GM21529 (cell line): Measurements from ENCODE around the gene MTARC2.
A peak's percentile ranks its signal among the peaks of the same experiment; 100 is the strongest.
"Not testable (repeated sequence)": the region's sequence is repeated elsewhere in the genome, so short reads cannot be mapped to it uniquely, and the experiment has no call there.

Experiments
- ATAC-seq: cut with Tn5 transposase; IDR thresholded peaks from one replicate; pipeline ENCODE4 v1.9.1; 2021; ENCODE audit not compliant: unreplicated experiment

Gene MTARC2

GRCh38 chr1:220748089-220748934, at the start of gene MTARC2:
MTARC2 (plus strand) TSS chr1:220748322; CDS start chr1:220748532, 210 bp downstream.
- peak; percentile 94 for ATAC-seq

DNA sequence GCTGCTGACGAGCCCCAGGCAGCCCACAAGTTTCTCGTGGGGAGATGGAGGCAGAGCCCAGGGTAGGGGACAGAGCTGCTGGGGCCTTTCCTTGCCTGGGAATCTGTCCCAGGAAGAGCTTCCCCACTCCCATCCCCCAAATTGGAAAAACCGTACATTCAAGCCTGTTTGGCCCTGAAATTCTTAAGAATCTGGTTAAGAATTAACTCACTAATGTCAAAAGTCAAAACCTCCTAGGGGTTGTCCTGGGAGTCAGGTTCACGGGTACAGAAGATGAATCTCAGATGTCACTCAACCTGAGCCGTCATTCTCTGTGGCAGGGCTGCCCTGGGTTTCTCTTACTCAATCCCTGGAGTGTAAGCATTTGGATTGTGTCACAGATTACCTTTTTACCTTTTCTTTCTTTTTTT, 49.5 kb upstream of the MTARC2 start:
- no peak for ATAC-seq

- ATAC-seq, result no peak
Observed at GRCh38 chr1:220699044-220699443, 49.1 kb upstream of the MTARC2 start.

- ATAC-seq, result no peak
Observed at GRCh38 chr1:220700556-220701179, 47.5 kb upstream of the MTARC2 start.

DNA sequence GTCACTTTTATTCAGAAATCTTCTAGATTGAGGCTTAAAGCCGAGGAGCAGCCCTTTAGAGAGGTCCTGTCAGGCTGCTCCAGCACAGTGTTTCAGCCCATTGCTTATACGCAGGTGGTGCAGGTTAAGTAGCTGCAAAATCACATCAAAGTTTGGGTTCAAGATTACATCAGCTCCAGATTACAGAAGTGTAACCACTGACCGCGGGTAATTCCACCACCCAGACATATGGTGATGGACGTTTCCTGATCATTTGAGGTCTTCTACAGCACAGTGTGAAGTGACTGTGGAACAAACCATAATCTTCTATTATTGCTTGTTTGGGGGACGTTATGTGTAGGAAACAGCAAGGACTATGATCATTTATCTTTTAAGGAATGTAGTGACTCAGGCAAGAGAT, 46.1 kb upstream of the MTARC2 start:
- ATAC-seq, result peak; percentile 63

DNA sequence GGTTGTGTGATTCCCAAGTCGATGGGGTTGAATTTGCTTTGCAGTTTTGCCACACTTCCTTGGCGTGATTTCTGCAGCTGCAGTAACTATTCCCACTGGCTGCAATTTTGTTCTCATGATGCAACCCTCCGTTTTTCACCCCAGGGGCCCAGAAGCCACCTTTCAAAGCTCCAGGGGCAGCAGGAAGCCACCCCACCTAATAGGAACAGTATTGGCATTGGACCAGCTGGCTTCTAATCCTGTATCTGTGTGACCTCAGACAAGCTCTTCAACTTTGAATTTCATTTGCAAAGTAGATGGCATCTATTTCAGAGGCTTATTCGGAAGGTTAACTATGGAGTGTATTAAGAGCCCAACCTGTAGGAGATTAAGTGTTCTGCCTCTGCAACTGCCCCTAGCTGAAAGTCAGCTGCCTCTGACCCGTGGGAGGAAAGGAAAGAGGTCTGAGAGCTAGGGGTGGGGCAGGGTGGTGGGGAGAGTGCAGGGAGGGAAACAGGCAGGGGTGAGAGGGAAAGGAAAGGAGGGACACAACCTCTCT, 45.3 kb upstream of the MTARC2 start:
- ATAC-seq, result no peak

- ATAC-seq, result no peak
Observed at GRCh38 chr1:220703305-220703704, 44.8 kb upstream of the MTARC2 start.

- no peak for ATAC-seq
Observed at GRCh38 chr1:220705782-220706181, 42.3 kb upstream of the MTARC2 start.

DNA sequence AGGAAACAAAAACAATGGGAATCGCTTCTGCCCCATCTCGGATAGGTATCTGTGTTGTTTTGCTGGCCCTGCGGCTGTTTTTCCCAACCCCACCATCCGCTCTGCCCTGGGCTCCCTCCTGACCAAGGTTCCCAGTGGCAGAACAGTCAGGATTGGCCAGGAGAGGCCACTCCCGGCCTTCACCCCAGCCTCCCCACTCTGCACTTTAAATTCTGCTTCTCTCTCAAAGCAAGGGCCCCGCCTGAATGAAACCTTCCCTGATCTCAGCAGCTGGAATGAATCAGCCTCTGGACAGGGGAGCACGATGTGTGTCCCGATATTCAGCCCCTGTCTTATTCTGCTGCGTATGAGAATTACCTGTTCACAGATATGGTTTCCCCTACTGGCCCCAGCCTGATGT, 41.6 kb upstream of the MTARC2 start:
- ATAC-seq, result no peak

DNA sequence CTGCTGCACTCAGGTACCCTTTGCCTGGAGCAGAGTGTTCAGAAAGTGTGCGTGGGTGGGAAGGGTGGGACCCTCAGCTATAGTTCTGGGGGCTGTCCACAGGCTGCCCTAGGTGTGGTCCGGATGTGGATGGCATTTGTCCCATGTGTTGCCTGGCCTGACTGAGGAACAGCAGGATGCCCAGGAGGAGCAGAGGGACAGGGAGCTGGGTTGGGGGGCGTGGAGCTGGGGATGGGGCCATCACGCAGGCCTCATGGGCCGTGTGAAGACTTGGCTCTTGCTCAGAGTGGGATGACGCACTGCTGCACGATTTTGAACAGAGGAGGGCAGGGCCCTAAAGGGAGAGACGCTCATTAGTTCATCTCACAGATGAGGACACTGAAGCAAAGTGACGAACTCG, 41.0 kb upstream of the MTARC2 start:
- no peak for ATAC-seq

GRCh38 chr1:220708244-220708643, 39.9 kb upstream of the MTARC2 start:
- ATAC-seq, result no peak

GRCh38 chr1:220708936-220709801, 39.0 kb upstream of the MTARC2 start:
- ATAC-seq, result no peak

DNA sequence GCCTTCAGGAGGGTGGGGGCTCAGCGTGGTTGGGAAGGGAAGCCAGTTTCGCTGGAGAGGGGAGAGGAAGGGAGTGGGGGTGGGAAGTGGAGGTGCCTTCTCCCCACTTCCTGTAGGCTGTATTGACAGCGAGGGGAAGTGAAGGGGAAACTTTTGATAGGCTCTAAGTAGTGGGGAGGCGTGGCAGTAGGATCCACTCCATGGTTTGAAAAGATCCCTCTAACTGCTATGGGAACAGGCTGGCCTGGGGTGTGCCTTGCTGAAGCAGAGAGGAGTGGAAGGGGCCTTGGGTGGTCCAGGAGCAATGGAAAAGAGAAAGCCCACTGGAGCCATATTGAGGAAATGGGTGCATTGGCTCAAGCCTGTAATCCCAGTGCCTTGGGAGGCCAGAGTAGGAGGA, 37.8 kb upstream of the MTARC2 start:
- no peak for ATAC-seq

GRCh38 chr1:220711056-220711809, 36.9 kb upstream of the MTARC2 start:
- ATAC-seq, result peak; percentile 88

DNA sequence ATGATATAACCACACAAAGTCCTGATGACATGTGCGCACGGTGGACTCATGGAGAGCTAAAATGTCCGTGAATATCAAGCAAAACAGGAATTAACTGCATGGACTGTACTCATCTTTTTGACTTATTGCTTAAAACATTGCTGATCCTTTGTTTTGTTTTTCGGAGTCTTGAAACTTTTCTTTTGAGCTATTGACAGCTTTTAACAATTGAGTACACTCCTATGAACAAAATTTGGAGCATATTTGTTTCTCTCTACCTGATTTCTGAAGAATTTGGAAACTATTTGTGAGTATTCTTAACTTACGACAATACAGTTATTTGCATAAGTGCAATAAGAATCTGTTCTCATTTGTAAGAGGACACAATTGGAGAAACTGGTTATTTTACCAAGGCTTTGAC, 32.1 kb upstream of the MTARC2 start:
- not testable (repeated sequence) for ATAC-seq

DNA sequence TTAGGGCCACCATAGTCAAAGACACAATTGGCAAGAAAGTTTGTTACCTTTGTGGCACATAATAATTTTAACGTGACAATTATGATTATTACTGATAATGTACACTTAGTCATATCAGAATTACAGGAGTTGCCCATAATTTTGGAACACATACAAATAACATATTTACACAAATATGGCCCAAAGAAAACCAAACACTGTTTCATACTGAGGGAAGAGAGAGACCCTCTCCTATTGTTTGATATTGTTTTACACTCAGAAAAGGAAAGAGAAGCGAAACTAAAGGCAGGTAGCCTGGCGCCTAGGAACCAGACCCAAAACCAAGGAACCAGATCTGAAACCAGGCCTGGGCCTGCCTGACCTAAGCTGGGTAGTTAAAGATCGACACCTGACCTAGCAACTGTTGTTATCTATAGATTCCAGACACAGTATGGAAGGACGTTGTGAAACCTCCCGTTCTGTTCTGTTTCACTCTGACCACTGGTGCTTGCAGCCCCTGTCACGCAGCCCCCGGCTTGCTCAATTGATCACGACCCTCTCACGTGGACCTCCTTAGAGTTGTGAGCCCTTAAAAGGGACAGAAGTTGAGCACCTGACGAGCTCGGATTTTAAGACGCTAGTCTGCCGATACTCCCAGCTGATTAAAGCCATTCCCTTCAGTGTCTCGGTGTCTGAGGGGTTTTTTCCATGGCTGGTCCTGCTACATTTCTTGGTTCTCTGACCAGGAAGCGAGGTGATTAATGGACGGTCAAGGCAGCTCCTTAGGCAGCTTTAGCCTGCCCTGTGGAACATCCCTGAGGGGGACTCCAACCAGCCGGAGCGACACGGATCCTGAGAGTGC, 30.1 kb upstream of the MTARC2 start:
- peak; percentile 79 for ATAC-seq

GRCh38 chr1:220721266-220721665, 26.9 kb upstream of the MTARC2 start:
- ATAC-seq, result not testable (repeated sequence)

DNA sequence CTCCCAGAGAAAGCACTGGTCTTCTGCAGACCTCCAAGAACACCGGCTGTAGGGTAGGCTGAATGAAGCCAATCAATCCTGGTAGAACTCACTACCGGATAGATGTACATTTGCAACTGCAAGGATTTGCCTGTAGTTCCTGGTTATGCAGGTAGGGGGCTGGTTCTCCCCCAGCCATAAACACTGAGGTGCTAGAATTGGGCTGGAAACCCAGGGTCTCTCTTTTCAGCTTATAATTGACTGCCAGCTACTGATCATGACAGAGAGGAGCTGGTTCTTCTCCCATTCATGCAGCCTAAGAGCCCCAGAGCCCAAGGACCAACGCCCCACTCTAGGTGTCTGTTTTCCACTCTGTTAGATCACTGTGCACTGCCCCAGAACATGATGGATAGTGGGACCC, 21.5 kb upstream of the MTARC2 start:
- no peak for ATAC-seq

DNA sequence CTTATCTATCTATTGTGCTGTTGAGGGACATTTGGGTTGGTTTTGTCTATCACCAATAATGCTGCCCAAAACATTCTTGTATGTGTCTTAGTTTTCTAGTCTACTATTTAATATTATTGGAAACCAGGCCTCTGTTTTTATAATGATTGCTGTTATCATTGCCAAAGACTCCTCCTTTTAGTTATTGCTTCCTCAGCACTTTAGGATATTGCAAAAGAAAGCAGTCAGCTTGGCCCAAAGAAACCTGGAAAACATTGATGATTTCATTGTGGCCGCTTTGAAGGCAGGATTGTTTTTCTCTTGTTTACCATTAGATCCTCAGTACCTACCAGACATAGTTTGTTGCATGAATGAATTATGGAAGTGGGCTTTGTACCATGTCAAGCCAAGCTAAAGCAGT, 20.6 kb upstream of the MTARC2 start:
- no peak for ATAC-seq

GRCh38 chr1:220730486-220730885, 17.6 kb upstream of the MTARC2 start:
- ATAC-seq, result no peak
